Measurements from ENCODE around the gene ZNF804B.

GRCh38 chr7:89028319-89028718 lies 268.8 kb downstream of the ZNF804B start:
- TF ChIP-seq, protein P1, sequence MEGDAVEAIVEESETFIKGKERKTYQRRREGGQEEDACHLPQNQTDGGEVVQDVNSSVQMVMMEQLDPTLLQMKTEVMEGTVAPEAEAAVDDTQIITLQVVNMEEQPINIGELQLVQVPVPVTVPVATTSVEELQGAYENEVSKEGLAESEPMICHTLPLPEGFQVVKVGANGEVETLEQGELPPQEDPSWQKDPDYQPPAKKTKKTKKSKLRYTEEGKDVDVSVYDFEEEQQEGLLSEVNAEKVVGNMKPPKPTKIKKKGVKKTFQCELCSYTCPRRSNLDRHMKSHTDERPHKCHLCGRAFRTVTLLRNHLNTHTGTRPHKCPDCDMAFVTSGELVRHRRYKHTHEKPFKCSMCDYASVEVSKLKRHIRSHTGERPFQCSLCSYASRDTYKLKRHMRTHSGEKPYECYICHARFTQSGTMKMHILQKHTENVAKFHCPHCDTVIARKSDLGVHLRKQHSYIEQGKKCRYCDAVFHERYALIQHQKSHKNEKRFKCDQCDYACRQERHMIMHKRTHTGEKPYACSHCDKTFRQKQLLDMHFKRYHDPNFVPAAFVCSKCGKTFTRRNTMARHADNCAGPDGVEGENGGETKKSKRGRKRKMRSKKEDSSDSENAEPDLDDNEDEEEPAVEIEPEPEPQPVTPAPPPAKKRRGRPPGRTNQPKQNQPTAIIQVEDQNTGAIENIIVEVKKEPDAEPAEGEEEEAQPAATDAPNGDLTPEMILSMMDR (IDR thresholded peaks at IDR 0.05), result no peak
- no peak for TF ChIP-seq POLR2A (IDR thresholded peaks at IDR 0.05)

Data from adrenal gland (tissue), 5 donors.